Measurements from ENCODE around the gene VOPP1. TPM values are rescaled to one million over a fixed set of nuclear protein-coding genes. Genes with fewer than 3 reads are reported as not detected.

The VOPP1 gene
- total RNA-seq, 1 donor from 2014 or later = 50.7 TPM

DNA sequence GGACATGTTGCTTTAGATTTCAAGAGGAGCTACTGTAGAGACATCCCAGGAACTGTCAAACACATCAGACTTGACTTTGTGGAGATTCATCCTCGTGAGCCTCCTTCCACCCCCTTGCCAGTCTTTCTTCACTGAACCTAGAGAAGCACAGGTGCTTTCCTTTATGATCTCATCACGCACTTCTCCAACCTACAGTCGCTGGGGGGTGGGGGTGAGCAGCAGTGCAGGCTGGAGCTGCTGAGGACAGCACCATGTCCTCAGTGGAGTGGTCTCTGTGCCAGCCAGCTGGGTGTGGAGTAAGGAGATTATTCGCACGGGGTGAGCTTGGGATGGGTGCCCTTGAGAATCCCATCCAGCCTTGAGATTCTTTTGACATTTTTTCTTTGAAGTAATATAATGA, 88.1 kb downstream of the VOPP1 start:
- H3K27me3 Mint-ChIP-seq (ENCODE audit: low read depth) = no peaks in the 10 kb centered on the region
- TF ChIP-seq, protein P1, sequence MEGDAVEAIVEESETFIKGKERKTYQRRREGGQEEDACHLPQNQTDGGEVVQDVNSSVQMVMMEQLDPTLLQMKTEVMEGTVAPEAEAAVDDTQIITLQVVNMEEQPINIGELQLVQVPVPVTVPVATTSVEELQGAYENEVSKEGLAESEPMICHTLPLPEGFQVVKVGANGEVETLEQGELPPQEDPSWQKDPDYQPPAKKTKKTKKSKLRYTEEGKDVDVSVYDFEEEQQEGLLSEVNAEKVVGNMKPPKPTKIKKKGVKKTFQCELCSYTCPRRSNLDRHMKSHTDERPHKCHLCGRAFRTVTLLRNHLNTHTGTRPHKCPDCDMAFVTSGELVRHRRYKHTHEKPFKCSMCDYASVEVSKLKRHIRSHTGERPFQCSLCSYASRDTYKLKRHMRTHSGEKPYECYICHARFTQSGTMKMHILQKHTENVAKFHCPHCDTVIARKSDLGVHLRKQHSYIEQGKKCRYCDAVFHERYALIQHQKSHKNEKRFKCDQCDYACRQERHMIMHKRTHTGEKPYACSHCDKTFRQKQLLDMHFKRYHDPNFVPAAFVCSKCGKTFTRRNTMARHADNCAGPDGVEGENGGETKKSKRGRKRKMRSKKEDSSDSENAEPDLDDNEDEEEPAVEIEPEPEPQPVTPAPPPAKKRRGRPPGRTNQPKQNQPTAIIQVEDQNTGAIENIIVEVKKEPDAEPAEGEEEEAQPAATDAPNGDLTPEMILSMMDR (conservative IDR thresholded peaks at IDR 0.05) = no peak
- peaks cover 6% of the 10 kb centered on the region for H3K4me1 Mint-ChIP-seq
- DNase-seq (ENCODE audit: low read depth, low spot score) = no peak
- no peak overlapping the region for H3K4me3 Mint-ChIP-seq
- H3K36me3 Mint-ChIP-seq (ENCODE audit: low read depth) = peaks cover 10% of the 10 kb centered on the region
- H3K27ac Mint-ChIP-seq (ENCODE audit: unreplicated experiment) = no peak overlapping the region
- H3K9me3 Mint-ChIP-seq = no peaks in the 10 kb centered on the region

DNA sequence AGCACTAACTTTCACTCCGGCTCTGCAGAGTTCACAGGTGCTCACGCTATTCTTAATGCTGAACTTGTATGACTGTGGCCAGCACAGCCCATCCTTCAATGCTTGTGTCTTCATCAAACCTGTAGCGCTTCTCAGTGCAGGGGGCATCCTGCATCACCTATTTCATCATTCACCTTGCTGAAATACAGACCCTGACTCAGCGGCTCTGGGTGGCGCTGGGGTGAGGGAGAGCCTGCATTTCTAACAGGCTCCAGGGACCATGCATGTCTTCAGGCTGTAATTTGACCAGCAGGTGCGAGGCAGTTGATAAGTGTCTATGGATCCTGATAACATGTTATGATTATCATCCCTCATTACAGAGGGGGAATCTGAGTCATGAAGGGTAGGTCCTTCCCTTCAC, 89.3 kb downstream of the VOPP1 start:
- Mint-ChIP-seq H3K27ac (ENCODE audit: unreplicated experiment) (no peak overlapping the region), H3K36me3 (ENCODE audit: low read depth) (peaks cover 10% of the 10 kb centered on the region), H3K4me1 (peaks cover 6% of the 10 kb centered on the region), H3K27me3 (ENCODE audit: low read depth) (no peaks in the 10 kb centered on the region), H3K4me3 (no peak overlapping the region), H3K9me3 (no peaks in the 10 kb centered on the region)
- TF ChIP-seq, protein P1 (conservative IDR thresholded peaks at IDR 0.05) = no peak
- no peak for DNase-seq (ENCODE audit: low read depth, low spot score)

DNA sequence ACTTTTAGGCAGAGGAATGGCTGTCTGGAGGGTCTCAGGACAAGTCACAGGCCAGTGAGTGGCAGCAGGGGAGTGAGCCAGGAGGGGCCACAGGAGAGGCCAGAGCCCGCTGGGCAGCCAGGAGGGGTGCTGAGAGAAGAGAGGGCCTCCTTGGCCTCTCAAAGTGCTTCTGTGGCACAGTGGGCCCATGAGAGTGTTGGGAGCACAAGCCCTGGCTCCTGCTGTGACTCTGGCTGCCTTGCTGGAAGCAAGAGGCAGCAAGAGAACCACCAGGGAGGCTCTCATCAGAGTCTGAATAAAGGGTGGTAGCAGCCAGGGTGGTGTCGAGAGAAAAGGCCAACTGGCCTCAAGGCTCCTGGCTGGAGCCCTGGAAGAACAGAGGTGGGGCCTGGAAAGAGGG, 91.1 kb downstream of the VOPP1 start:
- H3K9me3 Mint-ChIP-seq = no peaks in the 10 kb centered on the region
- no peak overlapping the region for H3K27ac Mint-ChIP-seq (ENCODE audit: unreplicated experiment)
- TF ChIP-seq, protein P1 (conservative IDR thresholded peaks at IDR 0.05) = no peak
- no peak overlapping the region for H3K4me3 Mint-ChIP-seq
- no peaks in the 10 kb centered on the region for H3K27me3 Mint-ChIP-seq (ENCODE audit: low read depth)
- DNase-seq (ENCODE audit: low read depth, low spot score) = no peak
- peaks cover 2% of the 10 kb centered on the region for H3K4me1 Mint-ChIP-seq
- peaks cover 6% of the 10 kb centered on the region for H3K36me3 Mint-ChIP-seq (ENCODE audit: low read depth)

DNA sequence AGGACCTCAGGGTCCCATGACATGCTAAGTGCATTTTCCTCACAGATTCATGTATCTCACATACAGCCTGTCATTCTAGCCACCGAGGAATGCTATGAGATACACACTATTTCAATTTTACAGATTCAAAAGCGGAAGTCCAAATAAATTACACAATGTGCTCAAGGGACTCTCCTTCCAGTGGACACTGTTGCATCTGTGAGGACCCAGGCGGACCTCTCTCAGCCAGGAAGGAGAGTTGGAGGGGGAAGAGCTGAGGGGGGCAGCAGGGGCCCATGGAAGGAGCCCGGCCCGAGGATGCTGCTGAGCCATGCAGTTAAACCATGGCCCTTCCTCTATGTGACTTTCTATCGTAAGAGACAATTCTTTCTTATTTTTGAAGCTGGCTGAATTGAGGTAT, 93.6 kb downstream of the VOPP1 start:
- Mint-ChIP-seq H3K9me3 (no peaks in the 10 kb centered on the region), H3K27ac (ENCODE audit: unreplicated experiment) (no peak overlapping the region), H3K4me3 (no peak overlapping the region), H3K27me3 (ENCODE audit: low read depth) (no peaks in the 10 kb centered on the region), H3K36me3 (ENCODE audit: low read depth) (no peaks in the 10 kb centered on the region), H3K4me1 (no peaks in the 10 kb centered on the region)
- no peak for DNase-seq (ENCODE audit: low read depth, low spot score)
- TF ChIP-seq, protein P1 (conservative IDR thresholded peaks at IDR 0.05) = no peak

DNA sequence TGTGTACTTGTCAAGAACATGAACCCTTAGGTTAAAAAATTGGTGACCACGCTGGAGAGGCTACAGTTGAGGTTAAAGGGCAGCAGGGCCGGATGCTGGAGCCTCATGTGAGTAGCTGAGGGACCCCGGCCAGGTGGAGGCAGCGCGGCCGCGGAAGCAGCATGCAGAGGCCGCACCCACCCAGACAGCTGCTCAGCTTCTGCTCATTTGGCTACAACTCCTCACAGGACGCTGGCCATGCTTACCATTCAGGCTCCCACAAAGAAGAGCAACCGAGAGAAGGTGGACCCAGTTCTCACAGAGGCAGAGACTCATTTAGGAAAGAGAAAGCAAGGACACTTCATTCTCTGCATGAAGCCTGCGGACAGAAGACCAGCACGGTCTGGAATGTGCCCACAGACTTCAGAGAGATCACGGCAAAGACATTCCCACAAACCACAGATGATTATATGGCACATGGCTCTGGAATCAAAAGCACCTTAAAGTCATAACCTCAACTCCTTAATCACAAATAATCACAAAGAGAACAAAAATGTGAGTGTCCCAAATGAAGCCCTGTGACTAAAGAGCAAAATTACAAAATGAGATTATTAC, 94.4 kb downstream of the VOPP1 start:
- Mint-ChIP-seq H3K4me1 (no peaks in the 10 kb centered on the region), H3K9me3 (no peaks in the 10 kb centered on the region), H3K27me3 (ENCODE audit: low read depth) (no peaks in the 10 kb centered on the region), H3K27ac (ENCODE audit: unreplicated experiment) (no peak overlapping the region), H3K36me3 (ENCODE audit: low read depth) (no peaks in the 10 kb centered on the region), H3K4me3 (no peak overlapping the region)
- TF ChIP-seq, protein P1 (conservative IDR thresholded peaks at IDR 0.05) = no peak
- DNase-seq (ENCODE audit: low read depth, low spot score) = no peak
